Dedifferentiated amniotic fluid mesenchymal stem cell (primary cell): Measurements from ENCODE around the gene CDH16.

Experiments
- DNase-seq: peaks from one replicate; pipeline ENCODE4 v3.0.0-alpha.2; 2016; ENCODE audit errors: extremely low spot score

Gene CDH16

DNA sequence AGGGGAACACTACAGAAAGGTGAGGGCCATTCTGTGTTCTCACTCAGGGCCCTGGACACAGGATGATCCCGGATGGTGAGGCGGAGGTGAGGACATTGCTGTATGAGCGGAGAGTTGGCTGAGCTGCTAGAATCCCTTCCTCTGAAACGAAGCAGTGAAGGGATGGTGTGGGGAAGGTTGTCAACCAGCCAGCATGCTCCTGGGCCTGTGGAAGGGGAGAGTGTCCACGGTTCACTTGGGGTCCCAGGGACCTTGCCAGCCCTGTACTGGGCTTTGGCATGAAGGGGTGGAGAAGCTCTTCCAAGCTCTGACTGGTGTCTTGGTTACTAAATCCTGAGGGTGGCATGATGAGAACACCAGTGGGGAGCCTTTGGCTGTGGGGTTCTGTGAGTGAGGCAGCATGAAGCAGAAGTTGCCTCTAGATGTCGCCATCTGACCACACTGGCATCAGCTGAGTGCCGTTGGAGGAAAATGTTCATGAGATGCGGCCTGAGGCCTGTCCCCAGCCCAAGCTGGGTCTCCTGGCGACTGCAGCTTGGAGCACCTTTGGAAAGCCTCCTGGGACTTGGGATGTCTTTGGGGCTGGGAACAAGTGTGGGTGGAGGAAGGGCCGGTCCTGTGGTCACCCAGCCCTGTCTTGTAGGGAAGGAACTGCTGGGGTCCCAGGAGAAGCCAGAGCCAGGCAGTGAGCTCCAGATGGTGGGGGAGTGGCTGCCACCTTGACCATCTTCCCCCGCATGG lies 23.6 kb downstream of the CDH16 start:
- peak; percentile 73 for DNase-seq

DNA sequence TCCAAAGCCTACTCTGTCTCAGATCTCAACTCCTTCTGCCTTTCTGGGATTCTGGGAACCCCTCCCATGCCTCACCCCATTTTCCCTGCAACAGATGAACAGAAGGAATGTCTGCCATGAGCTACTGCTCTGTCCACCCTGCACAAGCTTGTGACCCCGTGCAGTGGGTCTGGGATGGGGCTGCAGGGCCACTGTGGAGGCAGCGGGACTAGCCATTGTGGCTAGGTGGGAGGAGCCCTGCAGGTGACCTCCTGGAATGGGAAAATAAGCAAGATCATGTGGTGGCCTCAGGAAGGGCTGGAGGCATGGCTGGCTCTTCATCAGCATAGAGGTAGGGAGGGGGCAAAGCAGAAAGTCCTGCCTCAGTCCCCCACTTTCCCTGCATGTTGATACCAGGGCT lies 24.6 kb downstream of the CDH16 start:
- no peak for DNase-seq

DNA sequence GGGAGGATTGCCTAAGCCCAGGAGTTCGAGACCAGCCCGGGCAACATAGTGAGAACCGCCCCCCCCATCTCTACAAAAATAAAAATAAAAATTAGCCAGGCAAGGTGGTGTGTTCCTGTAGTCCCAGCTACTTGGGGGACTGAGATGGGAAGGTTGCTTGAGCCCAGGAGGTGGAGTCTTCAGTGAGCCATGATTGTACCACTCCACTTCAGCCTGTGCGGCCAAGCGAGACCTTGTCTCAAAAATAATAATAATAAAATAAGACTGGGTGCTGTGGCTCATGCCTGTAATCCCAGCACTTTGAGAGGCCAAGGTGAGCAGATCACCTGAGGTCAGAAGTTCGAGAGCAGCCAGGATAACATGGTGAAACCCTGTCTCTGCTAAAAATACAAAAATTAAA lies 26.9 kb downstream of the CDH16 start:
- DNase-seq = no peak

DNA sequence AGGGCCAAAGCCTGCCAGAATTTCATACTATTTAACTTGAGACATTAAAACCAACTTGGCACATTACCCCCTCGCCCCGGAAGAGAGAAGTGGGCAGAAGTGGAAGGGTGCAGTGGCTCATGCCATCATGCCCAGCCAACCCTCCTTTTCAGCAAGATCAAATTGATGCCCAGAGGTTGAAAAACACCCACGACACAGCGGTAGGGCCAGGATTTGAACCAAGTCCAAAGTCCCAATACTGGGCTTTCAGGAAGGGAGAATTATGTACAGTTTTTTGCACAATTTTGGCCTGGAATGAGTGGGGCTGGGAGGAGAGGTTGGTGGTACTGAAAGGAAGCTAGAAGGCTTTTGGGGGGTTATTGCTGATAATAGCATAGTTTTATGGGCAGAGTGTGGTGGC lies 27.3 kb downstream of the CDH16 start:
- DNase-seq = no peak

- no peak for DNase-seq
Observed at GRCh38 chr16:66890799-66891198, 27.9 kb downstream of the CDH16 start.

GRCh38 chr16:66889622-66890021 lies 29.1 kb downstream of the CDH16 start:
- no peak for DNase-seq

GRCh38 chr16:66888647-66889615 lies 29.8 kb downstream of the CDH16 start:
- no peak for DNase-seq

DNA sequence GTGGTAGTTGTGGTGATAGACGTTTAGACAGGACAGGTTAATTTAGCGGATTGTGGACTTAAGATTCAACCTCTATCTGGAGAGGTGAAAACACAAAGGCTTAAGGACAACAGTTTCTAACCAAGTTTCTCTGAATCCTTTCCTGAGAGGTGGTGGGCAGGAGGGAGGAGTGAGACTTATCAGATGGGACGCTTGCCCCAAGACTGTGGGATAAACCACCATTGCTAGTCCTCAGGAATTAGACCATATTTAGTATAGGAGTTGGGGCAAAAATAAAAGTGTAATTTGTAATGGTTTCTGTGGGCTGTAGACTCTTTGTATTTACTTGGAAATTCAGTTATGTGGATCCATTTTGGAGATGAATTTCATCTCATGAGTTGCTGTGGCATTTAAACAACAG lies 31.8 kb downstream of the CDH16 start:
- no peak for DNase-seq

DNA sequence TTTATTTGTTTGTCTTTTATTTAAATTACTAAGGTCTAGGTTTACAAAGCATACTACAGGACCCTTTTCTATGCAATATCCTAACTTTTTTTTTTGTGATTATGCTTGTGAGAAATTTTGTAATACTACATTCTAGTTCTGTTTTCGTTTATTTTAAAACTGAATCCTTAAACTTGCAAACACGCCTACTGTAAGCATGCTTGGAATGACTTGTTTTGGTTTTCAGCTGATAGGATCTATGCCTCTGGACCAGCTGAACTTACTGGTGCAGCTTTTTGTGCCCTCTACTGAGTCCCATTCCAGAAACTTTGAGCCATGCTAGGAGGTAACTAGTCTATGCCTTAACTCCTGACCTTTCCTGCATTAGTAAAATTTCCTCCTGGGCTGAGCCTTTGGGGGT lies 32.4 kb downstream of the CDH16 start:
- DNase-seq = peak; percentile 70

DNA sequence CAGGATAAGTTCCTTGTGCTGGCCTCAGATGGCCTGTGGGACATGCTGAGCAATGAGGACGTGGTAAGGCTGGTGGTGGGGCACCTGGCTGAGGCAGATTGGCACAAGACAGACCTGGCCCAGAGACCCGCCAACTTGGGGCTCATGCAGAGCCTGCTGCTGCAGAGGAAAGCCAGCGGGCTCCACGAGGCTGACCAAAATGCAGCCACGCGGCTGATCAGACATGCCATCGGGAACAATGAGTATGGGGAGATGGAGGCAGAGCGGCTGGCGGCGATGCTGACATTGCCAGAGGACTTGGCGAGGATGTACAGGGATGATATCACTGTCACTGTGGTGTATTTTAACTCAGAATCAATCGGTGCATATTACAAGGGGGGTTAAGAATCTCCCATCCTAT lies 33.2 kb downstream of the CDH16 start:
- DNase-seq = no peak

DNA sequence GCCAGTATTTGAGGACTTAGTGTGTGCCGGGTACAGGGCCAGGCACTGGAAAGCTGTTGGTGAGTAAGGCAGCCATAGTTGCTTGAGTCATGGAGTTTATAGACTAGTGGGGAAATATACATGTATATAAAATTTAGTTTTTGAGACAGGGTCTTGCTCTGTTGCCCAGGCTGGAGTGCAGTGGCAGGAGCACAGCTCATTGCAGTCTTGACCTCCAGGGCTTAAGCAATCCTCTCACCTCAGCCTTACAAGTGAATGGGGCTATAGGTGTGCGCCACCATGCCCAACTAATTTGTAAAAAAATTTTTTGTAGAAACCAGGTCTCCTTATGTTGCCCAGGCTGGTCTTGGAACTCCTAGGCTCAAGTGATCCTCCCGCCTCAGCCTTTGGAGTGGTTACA lies 36.0 kb downstream of the CDH16 start:
- no peak for DNase-seq

DNA sequence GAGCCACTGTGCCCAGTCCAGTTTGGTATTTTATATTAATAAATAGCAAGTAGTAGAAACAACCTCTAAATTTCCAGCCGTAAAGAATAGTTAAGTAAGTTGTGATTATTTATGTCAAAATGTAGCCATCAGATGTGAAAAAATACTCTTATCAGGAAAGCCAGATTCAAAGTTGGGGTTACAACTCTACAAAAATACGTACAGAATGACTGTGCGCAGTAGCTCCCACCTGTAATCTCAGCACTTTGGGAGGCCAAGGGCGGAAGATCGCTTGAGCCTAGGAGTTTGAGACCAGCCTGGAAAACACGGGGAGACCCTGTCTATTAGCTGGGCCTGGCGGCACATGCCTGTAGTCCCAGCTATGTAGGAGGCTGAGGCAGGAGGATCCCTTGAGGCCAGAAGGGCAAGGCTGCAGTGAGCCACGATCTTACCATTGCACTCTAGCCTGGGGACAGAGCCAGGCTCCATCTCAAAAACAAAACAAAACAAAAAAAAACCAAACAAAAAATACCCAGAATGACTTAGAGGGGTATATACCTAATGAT lies 36.6 kb downstream of the CDH16 start:
- no peak for DNase-seq

DNA sequence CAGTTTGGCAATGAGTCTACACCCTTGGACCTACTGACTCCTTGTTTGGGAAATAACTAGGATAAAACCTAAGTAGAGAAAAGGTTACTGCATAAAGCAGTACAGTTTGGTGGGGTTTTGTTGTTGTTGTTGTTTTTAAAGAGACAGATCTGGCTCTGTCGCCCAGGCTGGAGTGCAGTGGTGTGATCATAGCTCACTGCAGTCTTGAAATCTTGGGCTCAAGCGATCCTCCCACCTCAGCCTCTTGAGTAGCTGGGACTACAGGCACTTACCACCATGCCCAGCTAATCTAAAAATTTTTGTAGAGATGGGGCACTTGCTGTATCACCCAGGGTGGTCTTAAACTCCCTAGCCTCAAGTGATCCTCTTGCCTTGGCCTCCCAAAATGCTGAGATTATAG lies 37.1 kb downstream of the CDH16 start:
- no peak for DNase-seq

- DNase-seq = no peak
Observed at GRCh38 chr16:66881014-66881417, 37.7 kb downstream of the CDH16 start.

GRCh38 chr16:66880288-66881013 lies 38.2 kb downstream of the CDH16 start, which contains the start of gene PDP2:
Gene PDP2, plus strand, starts transcription at chr16:66880515. Its CDS starts 3,770 bp downstream, at chr16:66884285.
- peak; percentile 94 for DNase-seq

- DNase-seq = no peak
Observed at GRCh38 chr16:66878067-66878466, 40.6 kb downstream of the CDH16 start.

DNA sequence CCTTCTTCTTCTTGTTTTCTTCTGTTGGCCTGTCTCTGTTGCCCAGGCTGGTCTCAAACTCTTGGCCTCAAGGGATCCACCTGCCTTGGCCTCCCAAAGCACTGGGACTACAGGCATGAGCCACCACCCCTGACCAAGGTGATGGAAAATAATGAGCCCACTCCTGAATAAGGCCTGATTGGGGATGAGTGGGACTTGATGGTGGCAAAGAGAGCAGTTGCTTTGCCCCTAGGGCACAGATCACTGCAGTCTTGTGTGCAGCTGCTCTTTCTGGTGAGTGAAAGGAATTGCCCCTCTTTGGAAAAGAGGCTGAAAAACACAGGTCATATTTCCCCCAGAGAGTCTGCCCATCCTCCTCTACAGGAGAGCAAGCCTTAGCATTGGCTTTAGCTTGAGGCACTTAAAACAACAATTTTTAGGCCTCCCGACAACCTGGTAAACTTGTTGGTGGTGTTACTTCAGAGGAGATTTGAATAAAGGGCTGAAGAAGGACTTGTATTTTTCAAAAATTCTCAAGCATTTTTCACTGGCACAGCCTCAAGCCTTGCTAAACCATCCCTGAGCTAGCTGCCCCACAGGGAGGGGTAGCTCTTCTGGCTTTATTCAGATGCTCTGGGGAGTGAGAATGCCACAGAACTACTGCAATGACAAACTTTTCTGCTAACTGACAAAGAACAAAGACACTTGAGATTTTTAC lies 44.5 kb downstream of the CDH16 start:
- peak; percentile 43 for DNase-seq

GRCh38 chr16:66873685-66874055 lies 45.0 kb downstream of the CDH16 start:
- DNase-seq = no peak

GRCh38 chr16:66872943-66873684 lies 45.6 kb downstream of the CDH16 start:
- DNase-seq = peak; percentile 95

- DNase-seq = no peak
Observed at GRCh38 chr16:66872559-66872942, 46.1 kb downstream of the CDH16 start.

GRCh38 chr16:66871840-66872239 lies 46.8 kb downstream of the CDH16 start:
- DNase-seq = no peak
